ENCODE results near the gene ALAS1. TPM values are rescaled to one million over a fixed set of nuclear protein-coding genes. Genes with fewer than 3 reads are reported as not detected.

Gene ALAS1
- total and polyA plus RNA-seq, 9 of the 15 experiments (the other 6 are each of a cell fraction or from before 2014, with no cell fraction given) = 21.4 to 49.5 (median 34.4) TPM

- TF ChIP-seq SIN3A (IDR thresholded peaks at IDR 0.05; ENCODE audit: borderline replicate concordance in 2 of 2, control insufficient read depth in 1 of 2, low read depth in 2 of 2, low read length in 2 of 2) (peak in 1 of 2 experiments; percentile 13; a peak in 2 of 4 replicates), HINFP (tag; conservative IDR thresholded peaks at IDR 0.05; ENCODE audit: low read depth) (no peak), FOXP1 (CRISPR knock-in tag; IDR thresholded peaks at IDR 0.05) (no peak), PHTF2 (CRISPR knock-in tag; IDR thresholded peaks at IDR 0.05) (no peak), SREBF2 (CRISPR knock-in tag; IDR thresholded peaks at IDR 0.05) (no peak), CREBBP (IDR thresholded peaks at IDR 0.05; ENCODE audit: low read depth, low read length) (no peak), ZNF644 (tag; IDR thresholded peaks at IDR 0.05; ENCODE audit: low read depth) (no peak), KLF1 (tag; IDR thresholded peaks at IDR 0.05) (no peak), NCOA4 (IDR thresholded peaks at IDR 0.05; ENCODE audit: partially characterized antibody) (no peak), CCAR2 (IDR thresholded peaks at IDR 0.05; ENCODE audit: low read depth, low read length) (no peak), CEBPZ (IDR thresholded peaks at IDR 0.05; ENCODE audit: borderline replicate concordance, low read depth, low read length) (no peak), FOXA3 (CRISPR knock-in tag; conservative IDR thresholded peaks at IDR 0.05 in 1 of 2, IDR thresholded peaks at IDR 0.05 in 1 of 2) (no peak), PCBP2 (IDR thresholded peaks at IDR 0.05; ENCODE audit: low read depth, low read length, poor library complexity, severe bottlenecking) (no peak), ZNF12 (CRISPR knock-in tag; IDR thresholded peaks at IDR 0.05) (no peak), SREBF1 (IDR thresholded peaks at IDR 0.05; ENCODE audit: borderline replicate concordance, low read depth, low read length) (no peak), KLF16 (IDR thresholded peaks at IDR 0.05) (no peak), TFAP4 (CRISPR knock-in tag; IDR thresholded peaks at IDR 0.05; ENCODE audit: borderline replicate concordance) (peak; percentile 56; the same call in 1 of the 2 replicates), RUNX1 (IDR thresholded peaks at IDR 0.05; ENCODE audit: low read depth) (no peak), HDGF (IDR thresholded peaks at IDR 0.05) (no peak), SIX5 (IDR thresholded peaks at IDR 0.05; ENCODE audit: borderline replicate concordance in 1 of 2, insufficient read depth in 1 of 2, low read depth in 1 of 2, low read length in 2 of 2) (no peak), NR2C2 (CRISPR knock-in tag; IDR thresholded peaks at IDR 0.05) (no peak), NR2C2 (tag; IDR thresholded peaks at IDR 0.05) (no peak), POLR2A (conservative IDR thresholded peaks at IDR 0.05) (peak; percentile 73)
Measured at GRCh38 chr3:52238761-52239701, 41.1 kb downstream of the ALAS1 start, which contains the start of gene TWF2 (continued).

Measured in K562 (cell line).